ENCODE data around the gene GABBR2.

The GABBR2 gene

DNA sequence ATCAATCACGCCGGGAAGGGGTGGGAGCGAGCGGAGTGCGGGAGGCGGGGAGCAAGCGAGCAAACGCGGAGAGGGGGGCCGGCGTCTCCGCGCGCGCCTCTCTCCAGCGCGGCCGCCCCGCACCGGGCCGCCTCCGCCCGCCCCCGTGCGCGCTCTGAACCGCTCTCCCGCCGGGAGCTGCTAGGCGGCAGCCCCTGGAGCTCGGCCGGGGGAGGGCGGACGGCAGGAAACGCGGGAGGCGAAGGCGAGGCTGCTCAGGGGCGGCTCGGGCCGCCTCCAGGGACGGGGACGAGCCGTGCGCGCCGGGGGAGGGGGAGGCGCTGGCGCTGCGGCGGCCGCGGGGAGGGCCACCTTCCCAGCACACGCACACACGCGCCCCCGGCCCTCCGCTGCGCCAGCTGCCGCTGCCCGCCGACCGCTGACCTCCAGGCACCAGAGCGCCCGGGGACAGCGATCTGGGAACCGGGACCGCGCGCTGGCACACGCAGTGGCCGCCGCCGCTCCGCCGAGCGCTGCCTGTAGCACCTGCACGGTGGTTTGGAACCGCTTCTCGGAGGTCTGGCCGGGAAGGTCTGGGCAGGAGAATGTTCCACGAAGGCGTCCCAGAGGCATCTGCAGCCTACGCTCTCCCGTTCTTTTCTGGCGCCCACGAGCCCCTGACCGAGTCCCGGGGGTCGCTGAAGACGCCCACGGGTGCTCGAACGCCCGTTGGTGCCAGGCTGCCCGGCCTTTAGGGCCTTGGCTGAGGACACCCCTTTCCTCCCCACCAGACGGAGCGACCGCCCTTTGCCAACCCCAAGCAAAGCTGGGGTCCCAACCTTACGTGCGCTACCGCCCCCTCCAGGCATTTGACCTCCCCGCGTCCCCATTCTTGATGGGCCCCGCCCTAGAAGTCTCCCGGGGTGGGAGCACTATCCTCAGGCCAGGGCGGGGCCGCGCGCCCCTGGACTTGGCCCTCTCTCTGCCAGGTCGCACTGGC lies at the start of gene GABBR2:
TSS of gene GABBR2 (minus strand) at position 3 of the 979 bp plus-strand sequence. CDS start 198 bp downstream, outside the sequence.
- DNase-seq (ENCODE audit: low read depth in 2 of 2), result no peak

GRCh38 chr9:98755006-98755618 lies 46.4 kb upstream of the GABBR2 start:
- no peak for DNase-seq (ENCODE audit: low read depth in 2 of 2)

DNA sequence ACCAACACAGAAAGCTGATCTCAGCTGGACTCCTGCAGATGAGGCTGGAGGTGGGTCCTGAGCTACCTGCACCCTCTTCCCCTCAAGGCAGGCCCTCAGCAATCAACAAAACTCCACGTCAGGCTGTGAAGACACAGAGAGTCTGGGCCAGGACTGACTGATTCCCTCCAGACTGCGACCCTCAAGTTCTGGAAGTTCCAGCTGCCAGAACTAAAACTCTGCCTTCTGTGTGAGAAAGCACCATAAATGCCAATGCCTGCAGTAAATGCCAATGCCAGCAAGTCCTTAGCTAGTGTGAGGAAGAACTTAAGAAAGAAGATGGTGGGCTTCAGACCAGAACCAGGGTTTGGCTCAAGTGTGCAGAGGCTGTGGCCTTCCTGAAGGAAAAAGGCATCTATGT lies 42.5 kb upstream of the GABBR2 start:
- DNase-seq (ENCODE audit: low read depth in 2 of 2), result no peak

DNA sequence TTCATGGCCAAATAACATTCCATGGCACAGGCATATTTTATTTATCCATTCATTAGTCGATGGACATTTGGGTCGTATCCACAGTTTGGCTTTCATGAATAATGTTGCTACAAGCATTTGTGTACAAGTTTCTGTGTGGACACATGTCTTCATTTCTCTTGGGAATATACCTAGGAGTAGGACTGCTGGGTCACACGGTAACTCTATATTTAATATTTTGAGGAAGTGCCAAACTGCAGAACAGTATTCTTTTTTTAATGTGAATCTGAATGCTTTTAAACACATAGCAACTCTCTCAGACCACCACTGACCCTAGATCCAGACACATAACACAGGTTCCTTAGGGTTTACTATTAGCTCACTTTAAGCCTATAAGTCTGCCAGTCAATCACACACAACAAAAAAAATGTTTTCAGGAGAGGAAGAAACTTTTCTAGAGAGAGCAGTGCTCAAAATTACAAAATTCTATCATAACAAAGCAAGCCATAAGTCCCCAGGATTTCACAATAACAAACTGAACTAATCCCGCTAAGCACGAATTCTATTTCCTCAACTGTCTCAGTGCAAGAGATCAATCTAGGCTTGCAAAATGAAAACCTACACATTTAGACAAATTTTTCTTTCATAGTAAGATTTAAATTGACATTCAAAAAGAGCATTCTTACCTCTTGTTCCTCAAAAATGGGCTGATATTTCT lies 41.8 kb upstream of the GABBR2 start:
- no peak for DNase-seq (ENCODE audit: low read depth in 2 of 2)

DNA sequence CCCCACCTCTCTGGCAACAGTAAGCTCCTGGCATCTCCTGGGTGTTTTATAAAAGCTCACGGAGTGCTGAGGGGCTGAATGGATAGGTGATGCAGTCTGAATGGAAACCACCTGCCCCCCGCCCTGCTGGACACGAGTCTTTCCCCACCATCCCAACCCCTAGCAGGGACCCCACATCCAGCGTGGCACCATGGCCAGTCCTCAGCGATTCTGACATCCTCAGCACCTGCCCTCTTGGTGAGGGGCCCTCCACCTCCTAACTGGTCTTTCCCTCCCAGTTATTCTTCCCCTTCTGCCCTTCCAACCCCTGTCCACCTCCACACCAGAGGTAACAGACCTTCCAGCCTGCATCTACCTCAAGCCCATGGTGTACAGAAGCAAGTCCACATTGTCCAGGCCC lies 38.7 kb upstream of the GABBR2 start:
- DNase-seq (ENCODE audit: low read depth in 2 of 2), result no peak

DNA sequence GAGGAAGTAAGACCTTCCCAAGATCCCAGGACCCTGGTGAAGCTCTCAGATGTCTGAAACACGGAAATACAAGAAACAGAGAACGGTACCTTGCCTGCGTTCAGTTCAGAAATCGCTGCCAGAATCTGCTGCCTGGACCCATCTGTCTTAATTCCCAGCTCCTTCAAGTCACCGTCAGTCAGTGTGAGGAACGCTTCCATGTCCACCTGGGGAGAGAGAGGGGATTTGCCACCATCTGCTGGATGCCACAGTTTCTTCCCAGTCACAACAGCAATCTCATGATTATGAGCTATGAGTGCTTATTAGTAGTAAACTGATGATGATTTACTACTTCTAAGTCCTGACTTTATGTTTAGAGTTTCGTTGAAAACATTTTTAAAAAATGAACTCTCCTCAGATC lies 36.7 kb upstream of the GABBR2 start:
- DNase-seq (ENCODE audit: low read depth in 2 of 2), result no peak

DNA sequence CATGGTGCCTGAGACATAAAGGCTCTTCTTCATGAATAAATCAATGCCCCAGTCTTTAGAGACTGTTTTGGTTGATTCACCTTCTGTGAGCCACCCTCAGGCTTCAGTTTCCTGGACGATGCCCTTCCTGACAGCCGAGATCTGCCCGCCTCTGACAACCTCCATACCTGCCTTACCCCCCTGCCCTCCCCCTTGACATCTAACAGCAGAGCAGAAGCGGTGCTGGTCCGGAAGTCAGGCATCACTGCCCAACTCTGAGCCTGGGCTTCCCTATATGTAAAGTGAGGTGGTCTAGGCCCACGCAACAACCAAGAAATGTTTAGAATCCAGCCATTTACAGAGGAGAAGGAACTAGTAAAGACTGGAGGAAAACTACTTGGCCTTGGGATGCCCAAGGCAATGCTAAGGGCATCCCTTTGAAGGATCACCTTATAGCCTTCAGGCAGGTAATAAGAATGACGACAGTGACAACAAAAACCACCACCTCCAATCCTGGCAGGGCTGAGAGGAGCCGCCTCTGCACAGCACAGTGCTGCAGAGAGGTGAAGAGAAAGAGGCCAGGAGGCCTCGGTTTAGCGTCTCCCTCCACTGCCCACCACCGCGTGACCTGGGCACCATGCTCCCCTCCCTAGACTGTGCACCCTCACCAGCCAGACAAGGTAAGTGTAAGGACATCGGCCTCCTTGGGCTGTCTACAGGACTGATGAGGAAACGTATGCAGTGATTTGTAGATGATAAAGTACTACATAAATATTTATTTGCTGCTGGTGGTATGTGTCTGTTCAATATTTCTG lies 35.3 kb upstream of the GABBR2 start:
- no peak for DNase-seq (ENCODE audit: low read depth in 2 of 2)

DNA sequence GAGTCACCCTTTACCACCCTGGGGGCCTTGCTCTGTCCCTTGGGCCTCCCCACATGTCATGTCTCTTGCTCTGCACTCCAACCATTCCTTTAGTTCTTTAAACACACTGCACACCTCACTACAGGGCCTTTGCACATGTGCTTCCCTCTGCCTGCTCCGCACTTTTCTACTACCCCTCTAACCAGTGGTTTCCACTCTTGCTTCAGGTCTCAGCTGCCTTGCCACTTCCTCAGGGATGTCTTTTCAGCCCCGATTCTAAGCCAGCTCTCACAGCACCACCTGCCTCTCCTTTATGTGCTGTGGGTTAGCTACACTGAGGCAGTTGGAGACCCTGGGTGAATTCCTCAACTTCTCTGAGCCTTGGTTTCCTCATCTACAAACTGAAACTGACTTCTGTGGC lies 34.6 kb upstream of the GABBR2 start:
- DNase-seq (ENCODE audit: low read depth in 2 of 2), result no peak

DNA sequence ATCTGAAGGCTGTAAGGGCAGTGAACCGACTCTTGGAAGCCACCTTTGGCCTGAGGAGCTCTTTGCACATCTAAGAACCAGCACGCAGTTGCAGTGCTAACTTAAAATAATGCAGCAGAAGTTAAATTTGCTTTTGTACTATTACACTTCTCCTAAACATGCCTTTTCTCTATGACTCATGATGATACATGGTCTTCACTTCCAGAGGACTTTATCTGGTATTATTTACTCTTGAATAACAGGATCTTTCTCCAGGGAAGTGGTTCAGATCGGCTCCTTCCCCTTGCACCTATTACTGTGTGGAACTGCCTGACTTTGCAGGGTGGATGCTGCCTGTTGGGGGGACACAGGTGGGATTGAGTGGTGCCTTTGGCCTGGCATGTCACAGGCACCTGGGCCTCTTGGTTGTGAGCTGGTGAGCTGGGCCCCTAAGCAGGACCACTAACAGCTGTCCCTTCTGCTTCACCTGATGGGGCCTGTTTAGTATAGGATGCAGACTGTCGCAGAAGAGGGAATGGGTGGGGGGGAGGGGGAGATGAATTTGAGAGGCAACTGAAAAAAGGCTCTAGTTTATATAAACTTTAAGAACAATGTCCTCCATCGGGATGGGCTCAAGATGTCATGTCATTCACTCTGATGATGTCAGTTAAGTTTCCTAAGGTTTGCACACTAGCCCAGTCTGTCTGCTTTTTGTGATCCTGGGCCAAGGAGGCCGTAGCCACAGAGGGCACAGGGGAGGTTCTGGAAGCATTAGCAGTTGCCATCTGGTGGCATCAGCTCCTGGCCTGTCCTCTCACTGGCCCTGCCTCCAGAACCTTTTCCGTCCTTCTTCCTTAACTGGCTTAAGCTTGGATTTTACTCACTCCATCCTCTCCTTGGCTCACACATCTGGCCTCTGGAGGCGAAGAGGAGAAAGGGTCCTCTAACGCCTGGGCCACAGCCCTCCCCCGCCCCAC lies 33.9 kb upstream of the GABBR2 start:
- no peak for DNase-seq (ENCODE audit: low read depth in 2 of 2)

- DNase-seq (ENCODE audit: low read depth in 2 of 2), result no peak
Observed at GRCh38 chr9:98740226-98740881, 31.6 kb upstream of the GABBR2 start.

DNA sequence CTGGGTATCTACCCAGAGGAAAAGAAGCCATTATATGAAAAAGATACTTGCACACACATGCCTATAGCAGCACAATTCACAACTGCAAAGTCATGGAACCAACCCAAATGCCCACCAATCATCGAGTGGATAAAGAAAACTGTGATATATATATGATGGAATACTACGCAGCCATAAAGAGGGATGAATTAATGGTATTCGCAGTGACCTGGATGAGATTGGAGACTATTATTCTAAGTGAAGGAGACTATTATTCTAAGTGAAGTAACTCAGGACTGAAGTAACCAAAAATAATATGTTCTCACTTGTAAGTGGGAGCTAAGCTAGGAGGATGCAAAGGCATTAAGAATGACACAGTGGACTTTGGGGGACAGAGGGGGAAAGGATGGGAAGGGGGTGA lies 30.0 kb upstream of the GABBR2 start:
- DNase-seq (ENCODE audit: low read depth in 2 of 2), result no peak

- DNase-seq (ENCODE audit: low read depth in 2 of 2), result no peak
Observed at GRCh38 chr9:98736226-98736625, 27.5 kb upstream of the GABBR2 start.

DNA sequence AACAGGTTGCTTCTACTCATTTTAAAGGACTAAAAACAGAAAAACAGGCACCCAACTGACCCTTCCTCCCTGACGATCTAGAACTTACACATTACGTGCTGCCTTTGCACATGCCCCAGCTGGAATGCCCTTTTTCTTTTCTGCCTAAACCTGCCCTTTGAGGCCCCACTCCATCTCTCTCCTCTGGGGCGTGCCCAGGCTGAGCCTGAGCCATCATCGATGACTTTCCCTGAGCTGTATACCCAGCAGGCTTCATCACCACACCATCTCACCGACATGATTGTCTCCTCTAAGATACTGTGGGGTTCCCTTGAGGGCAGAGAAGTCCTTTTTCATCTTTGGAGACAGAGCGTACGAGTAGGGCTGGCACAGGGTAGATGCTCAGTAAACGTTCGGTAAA lies 24.1 kb upstream of the GABBR2 start:
- DNase-seq (ENCODE audit: low read depth in 2 of 2), result no peak

- DNase-seq (ENCODE audit: low read depth in 2 of 2), result no peak
Observed at GRCh38 chr9:98732091-98732490, 23.4 kb upstream of the GABBR2 start.

GRCh38 chr9:98730871-98731270 lies 22.1 kb upstream of the GABBR2 start:
- DNase-seq (ENCODE audit: low read depth in 2 of 2), result no peak

DNA sequence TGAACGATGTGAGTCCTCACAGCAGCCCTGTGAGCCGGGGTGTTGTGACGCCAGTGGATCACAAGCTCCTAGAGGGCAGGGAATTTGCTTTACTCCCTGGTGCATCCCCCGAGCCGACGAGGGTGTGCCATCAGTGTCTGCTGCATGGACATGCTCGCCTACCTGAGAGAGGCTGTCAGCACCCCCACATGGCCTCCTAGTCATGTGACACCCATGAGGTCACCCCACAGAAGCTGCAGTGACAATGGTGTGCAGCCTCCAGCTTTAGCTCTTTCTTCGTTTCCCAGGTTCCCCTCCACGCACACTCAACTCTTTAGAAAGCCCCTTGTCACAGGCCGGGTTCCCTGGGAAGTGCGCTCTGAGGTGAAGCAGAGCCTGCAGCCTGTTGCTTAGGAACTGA lies 19.8 kb upstream of the GABBR2 start:
- DNase-seq (ENCODE audit: low read depth in 2 of 2), result no peak

GRCh38 chr9:98727428-98727827 lies 18.7 kb upstream of the GABBR2 start:
- DNase-seq (ENCODE audit: low read depth in 2 of 2), result no peak

DNA sequence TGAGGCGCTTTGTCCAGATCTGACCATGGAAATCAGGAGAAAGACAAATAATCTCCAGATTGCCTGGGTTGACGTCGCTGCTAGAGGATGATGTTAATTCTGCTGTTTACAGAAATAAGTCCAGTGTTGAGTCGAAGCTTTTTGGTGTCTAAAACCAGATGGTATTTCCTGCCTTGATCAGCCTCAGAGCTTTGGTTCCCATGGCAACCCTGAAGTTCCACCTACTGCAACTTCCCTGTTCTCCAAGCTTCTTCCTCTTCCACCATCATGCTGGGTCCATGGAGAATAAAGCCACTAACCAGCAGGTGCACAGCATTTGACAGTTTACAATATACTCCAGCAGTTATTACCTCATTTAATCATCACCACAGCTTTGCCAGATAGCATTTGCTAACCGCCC lies 18.0 kb upstream of the GABBR2 start:
- DNase-seq (ENCODE audit: low read depth in 2 of 2), result no peak

DNA sequence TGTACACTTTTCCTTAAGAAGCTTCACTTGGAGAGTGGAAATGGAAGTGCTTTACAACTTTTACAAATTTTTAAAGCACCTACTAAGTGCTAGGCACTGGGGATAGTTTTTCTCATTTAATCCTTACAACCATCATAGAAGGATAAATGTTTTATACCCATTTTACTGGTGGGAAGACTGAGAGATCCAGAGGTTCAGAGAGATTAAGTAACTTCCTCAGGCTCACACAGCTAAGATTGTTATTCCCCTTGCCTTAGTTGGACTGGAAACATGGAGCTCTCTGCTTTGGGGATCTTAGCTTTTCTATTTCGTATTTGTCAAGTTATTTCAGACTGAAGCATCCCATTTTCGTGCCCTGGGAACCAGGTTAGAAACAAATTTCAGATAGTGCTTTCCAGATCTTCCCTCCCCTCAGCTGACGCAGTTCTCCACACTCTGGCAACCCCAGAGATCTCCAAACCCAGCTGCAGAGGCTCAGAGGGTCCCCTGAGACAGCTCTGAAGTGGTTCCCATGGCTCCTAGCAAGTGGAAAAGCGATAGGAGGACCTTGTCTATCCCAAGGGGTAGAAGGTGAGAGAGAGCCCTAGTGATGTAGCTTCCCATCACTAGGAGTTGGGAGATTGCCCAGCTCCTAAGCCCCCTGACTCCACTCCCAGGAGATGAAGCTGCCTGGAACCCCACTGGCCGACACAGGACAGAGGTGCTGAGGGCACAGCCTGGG lies 16.2 kb upstream of the GABBR2 start:
- DNase-seq (ENCODE audit: low read depth in 2 of 2), result no peak
